NT2/D1 (cell line): ENCODE results near the gene MB21D2.

Experiments
- DNase-seq: peaks from one replicate; pipeline ENCODE4 v3.0.0-alpha.2; 2011; ENCODE audit warnings: low read depth, low spot score
- H3K27me3 ChIP-seq: 2 replicates; pipeline ENCODE4 v1.6.0; 2011; ENCODE audit warnings: mild to moderate bottlenecking; ENCODE audit not compliant: insufficient read length, insufficient read depth
- H3K36me3 ChIP-seq: 2 replicates; pipeline ENCODE4 v1.6.1; 2011; ENCODE audit warnings: mild to moderate bottlenecking, low read length, mixed read lengths; ENCODE audit not compliant: insufficient read depth, insufficient read length
- H3K4me1 ChIP-seq: 2 replicates; pipeline ENCODE4 v1.5.1; 2011; ENCODE audit not compliant: insufficient read depth, insufficient read length
- H3K4me3 ChIP-seq: 2 replicates; pipeline ENCODE4 v1.5.1; 2011; ENCODE audit warnings: low read depth; ENCODE audit not compliant: insufficient read length
- H3K9ac ChIP-seq: 2 replicates; pipeline ENCODE4 v1.6.0; 2011; ENCODE audit warnings: low read depth; ENCODE audit not compliant: insufficient read length
- H3K9me3 ChIP-seq: 2 replicates; pipeline ENCODE4 v1.5.1; 2011; ENCODE audit warnings: mild to moderate bottlenecking, low read length; ENCODE audit not compliant: insufficient read depth
- SUZ12 ChIP-seq: IDR thresholded peaks from 2 replicates; pipeline ENCODE4 v1.6.1; 2011; ENCODE audit not compliant: insufficient read length, insufficient read depth; ENCODE audit errors: extremely low read depth
- YY1 ChIP-seq: IDR thresholded peaks from 2 replicates; pipeline ENCODE4 v1.6.1; 2011; ENCODE audit not compliant: insufficient read length, insufficient read depth
- ZNF274 ChIP-seq: IDR thresholded peaks from 2 replicates; pipeline ENCODE4 v1.6.1; 2011; ENCODE audit warnings: mild to moderate bottlenecking, low read depth, low read length

MB21D2 gene

GRCh38 chr3:192842711-192843110 lies 74.9 kb downstream of the MB21D2 start:
- no peak for TF ChIP-seq ZNF274
- no peak for TF ChIP-seq YY1
- no peak for TF ChIP-seq SUZ12
- no peaks in the 10 kb centered on the region for H3K36me3 ChIP-seq
- no peak overlapping the region for H3K9ac ChIP-seq
- DNase-seq, result no peak
- H3K4me1 ChIP-seq, result no peaks in the 10 kb centered on the region
- no peak overlapping the region for H3K4me3 ChIP-seq
- no peaks in the 10 kb centered on the region for H3K9me3 ChIP-seq
- H3K27me3 ChIP-seq, result no peaks in the 10 kb centered on the region

DNA sequence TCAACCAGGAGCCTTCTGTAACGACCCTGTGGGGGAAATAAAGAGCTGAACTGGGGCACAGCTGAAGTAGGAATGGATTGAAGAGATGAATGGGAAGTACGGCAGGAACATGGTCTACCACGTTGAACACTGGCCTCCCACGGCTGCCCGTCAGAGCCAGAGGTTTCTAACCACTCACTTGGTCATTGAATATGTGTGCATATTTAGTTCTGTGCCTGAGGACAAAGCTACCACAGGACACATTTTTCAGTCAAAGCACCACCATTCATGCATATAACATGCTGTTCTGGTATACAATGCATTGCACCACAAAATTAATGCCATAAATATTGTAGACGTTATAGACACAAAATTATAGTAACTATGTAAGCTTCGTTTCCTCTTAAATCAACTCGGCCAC lies 75.5 kb downstream of the MB21D2 start:
- no peak for DNase-seq
- no peaks in the 10 kb centered on the region for H3K36me3 ChIP-seq
- TF ChIP-seq ZNF274 (no peak), SUZ12 (no peak), YY1 (no peak)
- H3K4me3 ChIP-seq, result no peak overlapping the region
- no peak overlapping the region for H3K9ac ChIP-seq
- H3K9me3 ChIP-seq, result no peaks in the 10 kb centered on the region
- H3K27me3 ChIP-seq, result no peaks in the 10 kb centered on the region
- H3K4me1 ChIP-seq, result no peaks in the 10 kb centered on the region

- Histone ChIP-seq H3K9me3 (no peaks in the 10 kb centered on the region), H3K4me3 (no peak overlapping the region), H3K4me1 (no peaks in the 10 kb centered on the region), H3K27me3 (no peaks in the 10 kb centered on the region), H3K9ac (no peak overlapping the region), H3K36me3 (no peaks in the 10 kb centered on the region)
- TF ChIP-seq SUZ12 (no peak), ZNF274 (no peak), YY1 (no peak)
- DNase-seq, result no peak
Measured at GRCh38 chr3:192841428-192841827, 76.2 kb downstream of the MB21D2 start.

GRCh38 chr3:192840143-192840836 lies 77.4 kb downstream of the MB21D2 start:
- no peak for TF ChIP-seq ZNF274
- TF ChIP-seq YY1, result no peak
- TF ChIP-seq SUZ12, result no peak
- H3K4me1 ChIP-seq, result no peaks in the 10 kb centered on the region
- no peaks in the 10 kb centered on the region for H3K27me3 ChIP-seq
- no peaks in the 10 kb centered on the region for H3K36me3 ChIP-seq
- H3K4me3 ChIP-seq, result no peak overlapping the region
- no peaks in the 10 kb centered on the region for H3K9me3 ChIP-seq
- DNase-seq, result no peak
- no peak overlapping the region for H3K9ac ChIP-seq

- Histone ChIP-seq H3K4me1 (no peaks in the 10 kb centered on the region), H3K9ac (no peak overlapping the region)
- no peak for TF ChIP-seq YY1
- TF ChIP-seq ZNF274, result no peak
- no peak for TF ChIP-seq SUZ12
Measured at GRCh38 chr3:192835818-192836815, 81.5 kb downstream of the MB21D2 start.

DNA sequence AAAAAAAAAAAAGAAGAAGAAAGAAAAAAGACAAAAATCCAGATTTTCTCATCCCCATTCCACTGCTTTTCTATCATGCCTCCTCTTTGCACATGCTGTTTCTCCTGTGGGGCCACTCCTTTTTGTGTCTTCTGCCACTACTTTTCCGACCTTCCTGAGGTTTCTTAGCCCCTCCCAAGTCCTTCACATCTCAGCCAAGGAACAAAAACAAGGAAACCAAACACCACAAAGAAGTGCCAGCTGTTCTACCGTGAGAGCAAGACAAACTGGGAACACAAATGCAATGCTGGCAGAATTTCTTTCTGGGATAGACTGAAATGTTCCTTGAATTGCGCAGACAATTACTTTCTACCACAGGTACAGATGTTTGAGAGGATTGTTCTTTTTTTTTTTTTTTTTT lies 83.2 kb downstream of the MB21D2 start:
- Histone ChIP-seq H3K36me3 (peaks cover 12% of the 10 kb centered on the region), H3K9ac (no peak overlapping the region), H3K4me3 (no peak overlapping the region), H3K27me3 (no peaks in the 10 kb centered on the region), H3K9me3 (no peaks in the 10 kb centered on the region), H3K4me1 (no peaks in the 10 kb centered on the region)
- DNase-seq, result no peak
- TF ChIP-seq ZNF274 (no peak), SUZ12 (no peak), YY1 (no peak)

More at GRCh38 chr3:192835818-192836815, 81.5 kb downstream of the MB21D2 start:
- H3K9me3 ChIP-seq, result no peaks in the 10 kb centered on the region
- no peak overlapping the region for H3K4me3 ChIP-seq
- no peak for DNase-seq
- H3K27me3 ChIP-seq, result no peaks in the 10 kb centered on the region
- H3K36me3 ChIP-seq, result peaks cover under 1% of the 10 kb centered on the region
